ENCODE data around the gene OR2T34. TPM values are rescaled to one million over a fixed set of nuclear protein-coding genes. Genes with fewer than 3 reads are reported as not detected.
A peak's percentile ranks its signal among the peaks of the same experiment; 100 is the strongest.
"Not testable (repeated sequence)": the region's sequence is repeated elsewhere in the genome, so short reads cannot be mapped to it uniquely, and the experiment has no call there.

The OR2T34 gene
- total RNA-seq, 2 donors from 2014 or later = not detected

DNA sequence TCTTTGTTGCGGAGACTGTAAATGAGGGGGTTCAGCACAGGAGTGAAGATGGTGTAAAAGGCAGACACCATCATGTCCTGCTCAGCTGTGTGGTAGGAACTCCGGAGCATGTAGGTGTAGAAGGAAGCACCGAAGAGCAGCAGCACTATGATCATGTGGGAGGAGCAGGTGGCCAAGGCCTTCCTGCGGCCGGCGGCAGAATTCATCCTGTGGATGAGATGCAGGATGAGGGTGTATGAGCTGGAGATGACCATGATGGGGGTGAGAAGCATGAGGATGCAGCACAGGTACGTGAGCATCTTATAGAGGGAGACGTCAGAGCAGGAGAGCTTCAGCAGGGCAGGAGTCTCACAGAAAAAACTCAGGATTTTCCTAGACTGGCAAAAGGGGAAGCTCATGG is 701 bp downstream of the OR2T34 start:
- not testable (repeated sequence) for ATAC-seq; DNase-seq (ENCODE audit: low spot score in 2 of 2); H3K27ac Mint-ChIP-seq; H3K9me3 Mint-ChIP-seq; H3K36me3 Mint-ChIP-seq

DNA sequence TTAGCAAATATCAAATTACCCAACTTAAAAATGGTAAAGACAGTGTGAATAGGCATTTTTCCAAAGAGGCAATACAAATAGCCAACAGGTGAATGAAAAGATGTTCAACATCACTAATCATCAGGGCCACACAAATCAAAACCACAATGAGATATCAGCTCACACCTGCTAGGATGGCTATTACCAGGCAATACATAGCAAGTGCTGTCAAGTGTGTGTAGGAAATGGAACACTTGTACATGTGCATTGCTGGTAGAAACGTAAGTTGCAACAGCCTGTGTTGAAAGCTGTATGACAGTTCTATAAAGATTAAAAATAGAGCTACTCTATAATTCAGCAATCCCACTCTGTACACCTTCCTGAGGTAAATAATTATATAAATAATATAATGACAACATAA is 2.5 kb downstream of the OR2T34 start:
- DNase-seq (ENCODE audit: low spot score in 2 of 2); H3K27ac Mint-ChIP-seq; ATAC-seq; H3K36me3 Mint-ChIP-seq; H3K9me3 Mint-ChIP-seq: not testable (repeated sequence)

DNA sequence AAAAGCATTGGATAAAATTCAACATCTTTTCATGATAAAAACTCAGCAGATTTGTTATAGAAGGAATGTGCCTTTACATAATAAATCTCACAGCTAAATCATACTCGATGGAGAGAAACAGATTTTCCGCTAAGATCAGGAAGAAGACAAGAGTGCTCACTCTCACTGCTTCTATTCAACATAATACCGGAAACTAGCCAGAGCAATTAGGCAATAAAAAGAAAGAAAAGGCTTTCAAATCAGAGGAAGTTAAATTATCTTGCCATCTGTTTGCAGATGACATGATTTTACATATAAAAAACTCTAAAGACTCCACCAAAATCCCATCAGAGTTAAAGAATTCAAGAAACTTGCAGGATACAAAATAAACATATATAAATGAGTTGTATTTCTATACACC is 3.7 kb downstream of the OR2T34 start:
- not testable (repeated sequence) for ATAC-seq; DNase-seq (ENCODE audit: low spot score in 2 of 2); H3K36me3 Mint-ChIP-seq; H3K9me3 Mint-ChIP-seq; H3K27ac Mint-ChIP-seq

DNA sequence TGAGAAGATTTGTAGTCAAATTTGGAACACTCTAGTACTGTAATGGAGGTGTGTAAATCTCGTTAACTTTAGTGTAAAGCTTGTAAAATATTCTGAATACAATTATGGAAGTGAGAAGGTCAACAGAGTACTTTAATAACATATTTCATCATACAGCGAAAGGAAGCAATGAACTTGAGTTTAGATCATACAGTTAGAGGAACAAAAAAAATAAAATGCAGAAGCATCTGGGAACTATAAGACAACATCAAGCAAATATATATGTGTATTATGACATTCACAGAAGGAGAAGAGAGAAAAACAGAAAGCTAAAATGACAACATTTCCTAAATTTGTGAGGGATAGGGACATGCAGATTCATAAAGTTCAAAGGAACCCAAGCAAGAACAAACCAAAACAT is 5.5 kb downstream of the OR2T34 start:
- not testable (repeated sequence) for ATAC-seq; DNase-seq (ENCODE audit: low spot score in 2 of 2); H3K9me3 Mint-ChIP-seq; H3K36me3 Mint-ChIP-seq; H3K27ac Mint-ChIP-seq

DNA sequence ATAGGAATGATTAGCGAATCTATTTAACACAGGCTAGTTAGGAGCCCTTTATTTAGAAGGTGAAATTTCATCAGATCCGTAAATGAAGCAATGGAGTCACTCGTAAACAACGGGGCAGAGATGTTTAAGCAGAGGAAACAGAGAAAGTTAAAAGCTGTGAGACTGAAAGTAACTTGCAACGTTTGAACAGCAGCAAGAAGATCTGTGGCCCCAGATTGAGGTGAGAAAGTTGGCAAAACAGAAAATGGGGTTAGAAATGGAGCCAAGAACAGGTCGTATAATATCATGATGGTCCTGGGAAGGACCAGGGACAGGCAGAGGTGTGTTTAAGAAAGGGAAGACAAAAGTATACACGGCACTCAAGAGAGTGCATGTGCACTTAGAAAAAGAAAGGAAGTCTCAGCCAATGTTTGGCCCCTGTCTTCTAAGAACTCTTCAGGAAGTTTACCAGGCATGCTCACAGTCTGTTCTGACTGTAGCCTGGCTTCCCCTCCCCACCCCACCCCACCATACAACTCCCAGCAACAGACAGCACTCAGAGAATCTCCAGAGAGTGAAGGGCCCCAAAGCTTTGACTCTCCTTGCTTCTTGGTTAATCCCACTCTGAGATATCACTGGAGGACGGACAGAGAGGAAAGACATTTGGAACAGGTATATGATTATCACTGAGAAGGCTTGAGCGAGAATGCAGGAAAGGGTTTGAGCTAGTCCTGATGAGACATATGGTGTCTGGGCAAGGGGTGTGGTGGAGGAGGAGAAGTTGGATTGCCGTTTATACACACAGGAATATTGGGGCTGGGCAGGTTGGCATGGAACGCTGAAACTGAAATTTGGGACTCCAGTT is 8.8 kb downstream of the OR2T34 start:
- H3K36me3 Mint-ChIP-seq, H3K9me3 Mint-ChIP-seq: not testable (repeated sequence)
- peak in 1 of 2 donors; percentile 4 for DNase-seq (ENCODE audit: low spot score in 2 of 2)
- H3K27ac Mint-ChIP-seq = peak overlapping the region; percentile 89 to 94
- ATAC-seq = peak; percentile 90 to 94

DNA sequence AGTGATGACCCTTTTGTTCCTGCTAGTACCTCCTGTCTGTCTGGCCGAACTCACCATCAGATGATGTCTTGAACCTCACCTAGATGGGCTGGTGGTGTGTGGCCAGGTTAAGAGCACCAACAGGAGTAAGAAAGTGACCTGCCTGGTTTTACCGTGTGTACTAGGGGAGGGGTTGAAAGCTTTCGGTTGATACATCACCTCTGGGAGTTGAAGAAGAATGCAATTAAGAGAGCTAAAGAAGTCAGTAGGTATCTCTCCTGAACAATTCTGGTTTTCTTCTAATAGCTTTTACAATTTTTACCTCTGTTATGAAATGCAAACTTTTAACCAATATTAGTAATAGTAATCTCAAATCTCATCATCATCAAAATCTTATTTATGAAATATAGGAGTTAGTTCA is 11.9 kb downstream of the OR2T34 start, which contains the start of gene OR2T29:
Gene OR2T29 (minus strand): TSS at position 101 of the 400 bp plus-strand sequence. CDS start 3,281 bp downstream, outside the sequence.
- H3K9me3 Mint-ChIP-seq; DNase-seq (ENCODE audit: low spot score in 2 of 2); H3K27ac Mint-ChIP-seq; ATAC-seq; H3K36me3 Mint-ChIP-seq: not testable (repeated sequence)

DNA sequence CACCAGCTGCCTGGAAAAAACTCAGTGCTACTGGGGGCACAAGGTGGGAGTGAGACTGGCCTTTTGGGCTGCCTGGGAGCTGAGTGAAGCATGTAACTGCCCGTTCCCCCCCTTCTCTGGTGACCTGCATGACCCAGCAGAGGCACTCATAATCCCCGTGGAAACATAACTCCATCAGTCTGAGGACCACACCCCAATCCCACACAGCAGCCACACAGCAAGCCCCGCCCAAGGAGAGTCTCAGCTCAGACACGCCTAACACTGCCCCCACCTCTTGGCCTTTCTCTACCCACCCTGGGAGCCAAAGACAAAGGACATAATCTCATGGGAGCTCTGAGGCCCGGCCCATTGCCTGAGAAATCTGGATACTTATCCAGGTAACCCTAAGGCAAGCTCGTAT is 23.5 kb downstream of the OR2T34 start:
- H3K27ac Mint-ChIP-seq; ATAC-seq; H3K36me3 Mint-ChIP-seq; H3K9me3 Mint-ChIP-seq; DNase-seq (ENCODE audit: low spot score in 2 of 2): not testable (repeated sequence)

DNA sequence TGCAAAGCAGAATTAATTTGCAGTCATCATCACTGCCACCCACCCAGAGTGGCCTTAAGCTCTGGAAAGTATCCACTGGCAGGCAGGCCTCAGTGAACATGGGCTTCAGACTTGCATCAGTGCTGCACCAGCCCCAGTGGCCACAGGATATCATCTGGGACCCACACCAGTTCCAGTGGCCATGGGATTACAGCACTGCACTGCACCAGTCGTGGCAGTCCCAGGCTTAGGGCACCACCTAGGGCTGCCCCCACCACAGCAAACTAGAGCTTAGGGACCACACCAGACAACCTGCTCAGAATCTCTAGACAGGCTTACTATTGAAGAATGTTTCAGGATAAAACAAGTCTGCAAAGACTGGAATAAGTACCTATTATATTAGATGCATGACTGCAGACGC is 27.2 kb downstream of the OR2T34 start:
- H3K36me3 Mint-ChIP-seq; DNase-seq (ENCODE audit: low spot score in 2 of 2); H3K9me3 Mint-ChIP-seq; H3K27ac Mint-ChIP-seq; ATAC-seq: not testable (repeated sequence)

DNA sequence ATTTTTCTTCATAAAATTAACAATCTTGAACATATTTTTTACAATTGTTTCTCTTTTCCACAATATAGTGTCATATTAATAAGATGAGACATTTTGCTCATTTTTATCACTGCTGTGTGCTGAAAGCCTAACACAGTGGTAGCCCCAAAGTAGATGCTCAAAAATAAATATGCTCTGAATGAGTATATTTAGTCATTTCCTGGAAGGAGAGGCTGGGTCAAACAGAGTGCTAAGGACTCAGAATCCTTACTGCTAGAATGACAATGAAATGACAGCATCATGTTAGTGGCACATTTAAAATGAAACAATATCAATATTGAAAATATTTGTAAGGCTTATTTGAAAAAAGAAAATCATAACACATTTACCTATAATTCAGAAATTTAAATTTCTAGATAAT is 37.1 kb downstream of the OR2T34 start:
- not testable (repeated sequence) for H3K9me3 Mint-ChIP-seq; H3K36me3 Mint-ChIP-seq; ATAC-seq; DNase-seq (ENCODE audit: low spot score in 2 of 2); H3K27ac Mint-ChIP-seq

Other genes starting within 250 kb of the OR2T34 start
- not detected for gene OR14C36, start 226.0 kb downstream of the OR2T34 start, total RNA-seq
- not detected for gene OR2T4, start 213.1 kb downstream of the OR2T34 start, total RNA-seq
- not detected for gene OR2T6, start 199.0 kb downstream of the OR2T34 start, total RNA-seq
- gene OR2T1, start 171.7 kb downstream of the OR2T34 start, total RNA-seq = not detected
- not detected for gene OR2T2, start 129.1 kb downstream of the OR2T34 start, total RNA-seq
- not detected for gene OR2T3, start 101.4 kb downstream of the OR2T34 start, total RNA-seq
- gene OR2T5, start 86.2 kb downstream of the OR2T34 start, total RNA-seq = not detected
- not detected for gene OR2G6, start 66.7 kb downstream of the OR2T34 start, total RNA-seq
- gene OR2T29, start 12.0 kb downstream of the OR2T34 start, total RNA-seq = not detected
- not detected for gene OR2T10, start 22.9 kb upstream of the OR2T34 start, total RNA-seq
- gene OR2T11, start 60.3 kb upstream of the OR2T34 start, total RNA-seq = not detected
- not detected for gene OR2T35, start 70.5 kb upstream of the OR2T34 start, total RNA-seq
- not detected for gene OR2T27, start 80.8 kb upstream of the OR2T34 start, total RNA-seq
- gene OR14I1, start 128.0 kb upstream of the OR2T34 start, total RNA-seq = not detected
- gene LYPD8, start 181.0 kb upstream of the OR2T34 start, total RNA-seq = not detected